Heart left ventricle (tissue), 13 donors: ENCODE data around the gene NCDN.
"Not testable (repeated sequence)": the region's sequence is repeated elsewhere in the genome, so short reads cannot be mapped to it uniquely, and the experiment has no call there.

ENCODE experiments used
- POLR2A ChIP-seq, 2 donors: fragments of 450-650 bp; IDR thresholded peaks; one replicate each; pipeline ENCODE4 v1.6.1; 2017; ENCODE audit warnings: antibody characterized with exemption in 2 of 2, mild to moderate bottlenecking in 2 of 2, moderate library complexity in 2 of 2
- TF ChIP-seq, protein P1 (sequence below), 12 donors: fragments of 200-600 bp; sonication (generic) in 4 of 12; IDR thresholded peaks; one replicate each; pipeline versions ENCODE4 v1.5.0 to v1.8.0; 2018 to 2022; ENCODE audit warnings: antibody characterized with exemption in 12 of 12, mild to moderate bottlenecking in 5 of 12
- donor health status: ischemic (EF 13 %, LVEDD 7.1; RV severe dilation, severe dysfunction).
- donor health status: DM: no; HTN: yes; CAD: no.
- donor health status: DM: no; HTN: no; CAD: no.
- donor health status: ischemic (EF 25% LVEDD 6.9; RV normal size, moderate dysfunction).
- donor health status: ischemic (EF 25% LVEDD 5.7; RV mildly dilated, moderate dysfunction).
- donor health status: ischemic (EF 35%, LVEDD 5.7; RV mildly dilated, moderate dysfunction).
- donor health status: nonischemic (EF 11% LVEDD 7.7; RV severe dilation, severe dysfunction).
- donor health status: DM: yes; HTN: yes; CAD: no.
- donor health status: PGD.
- donor health status: ischemic (EF 29% LVEDD 5.4; RV normal size, mild dysfunction).
- donor health status: nonischemic (EF 23%, LVEDD 6.1; RV moderate dilation, normal function).

DNA sequence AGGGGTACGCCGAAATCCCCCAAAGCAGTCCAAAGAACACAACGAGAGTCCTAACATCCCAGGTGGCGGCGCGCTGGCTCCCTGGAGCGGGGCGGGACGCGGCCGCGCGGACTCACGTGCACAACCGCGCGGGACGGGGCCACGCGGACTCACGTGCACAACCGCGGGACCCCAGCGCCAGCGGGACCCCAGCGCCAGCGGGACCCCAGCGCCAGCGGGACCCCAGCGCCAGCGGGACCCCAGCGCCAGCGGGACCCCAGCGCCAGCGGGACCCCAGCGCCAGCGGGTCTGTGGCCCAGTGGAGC, 19.1 kb downstream of the NCDN start:
- TF ChIP-seq, protein P1, sequence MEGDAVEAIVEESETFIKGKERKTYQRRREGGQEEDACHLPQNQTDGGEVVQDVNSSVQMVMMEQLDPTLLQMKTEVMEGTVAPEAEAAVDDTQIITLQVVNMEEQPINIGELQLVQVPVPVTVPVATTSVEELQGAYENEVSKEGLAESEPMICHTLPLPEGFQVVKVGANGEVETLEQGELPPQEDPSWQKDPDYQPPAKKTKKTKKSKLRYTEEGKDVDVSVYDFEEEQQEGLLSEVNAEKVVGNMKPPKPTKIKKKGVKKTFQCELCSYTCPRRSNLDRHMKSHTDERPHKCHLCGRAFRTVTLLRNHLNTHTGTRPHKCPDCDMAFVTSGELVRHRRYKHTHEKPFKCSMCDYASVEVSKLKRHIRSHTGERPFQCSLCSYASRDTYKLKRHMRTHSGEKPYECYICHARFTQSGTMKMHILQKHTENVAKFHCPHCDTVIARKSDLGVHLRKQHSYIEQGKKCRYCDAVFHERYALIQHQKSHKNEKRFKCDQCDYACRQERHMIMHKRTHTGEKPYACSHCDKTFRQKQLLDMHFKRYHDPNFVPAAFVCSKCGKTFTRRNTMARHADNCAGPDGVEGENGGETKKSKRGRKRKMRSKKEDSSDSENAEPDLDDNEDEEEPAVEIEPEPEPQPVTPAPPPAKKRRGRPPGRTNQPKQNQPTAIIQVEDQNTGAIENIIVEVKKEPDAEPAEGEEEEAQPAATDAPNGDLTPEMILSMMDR (IDR thresholded peaks at IDR 0.05): not testable (repeated sequence)
- not testable (repeated sequence) for TF ChIP-seq POLR2A (IDR thresholded peaks at IDR 0.05)
